Fibroblast of lung (primary cell): ENCODE measurements around the gene PRKCH. TPM values are rescaled to one million over a fixed set of nuclear protein-coding genes. Genes with fewer than 3 reads are reported as not detected.

ENCODE experiments used
- DNase-seq, 2 donors: peaks; one replicate each; pipeline versions ENCODE4 v3.0.0 to v3.0.0-alpha.2; 2010; ENCODE audit warnings: low read depth in 2 of 2
- H2AFZ ChIP-seq: 2 replicates; pipeline ENCODE4 v1.5.1; 2012; ENCODE audit warnings: low read length, control low read depth, inconsistent platforms
- H3K27ac ChIP-seq: 2 replicates; pipeline ENCODE4 v1.5.1; 2011; ENCODE audit warnings: low read length, control low read depth; ENCODE audit not compliant: insufficient read depth
- H3K27me3 ChIP-seq: 2 replicates; pipeline ENCODE4 v1.5.1; 2011; ENCODE audit warnings: mild to moderate bottlenecking, low read length; ENCODE audit not compliant: control insufficient read depth, insufficient read depth
- H3K36me3 ChIP-seq: 2 replicates; pipeline ENCODE4 v1.5.1; 2011; ENCODE audit warnings: low read length; ENCODE audit not compliant: control insufficient read depth, insufficient read depth
- H3K4me1 ChIP-seq: 2 replicates; pipeline ENCODE4 v1.5.1; 2011; ENCODE audit warnings: low read length; ENCODE audit not compliant: control insufficient read depth, insufficient read depth; ENCODE audit errors: extremely low read depth
- H3K4me2 ChIP-seq: 2 replicates; pipeline ENCODE4 v1.5.1; 2011; ENCODE audit warnings: low read length, control low read depth; ENCODE audit not compliant: insufficient read depth; ENCODE audit errors: extremely low read depth
- H3K4me3 ChIP-seq, 4 experiments: fragments of 200-600 bp in 1 of 4; sonication (generic) in 1 of 4; replicated peaks in 1 of 4; 2 replicates each; pipeline ENCODE4 v1.5.1; 2011 to 2016; ENCODE audit warnings: low read length in 4 of 4, low read depth in 3 of 4, mild to moderate bottlenecking in 3 of 4, control low read depth in 2 of 4, inconsistent platforms in 1 of 4, mixed read lengths in 1 of 4; ENCODE audit not compliant: insufficient read depth in 1 of 4; ENCODE audit errors: control extremely low read depth in 1 of 4
- H3K79me2 ChIP-seq: 2 replicates; pipeline ENCODE4 v1.5.1; 2012; ENCODE audit warnings: mild to moderate bottlenecking, low read length, inconsistent platforms; ENCODE audit not compliant: control insufficient read depth, insufficient read depth
- H3K9ac ChIP-seq: 2 replicates; pipeline ENCODE4 v1.5.1; 2011; ENCODE audit warnings: mild to moderate bottlenecking, low read length, control low read depth; ENCODE audit not compliant: insufficient read depth
- H3K9me3 ChIP-seq: 2 replicates; pipeline ENCODE4 v1.5.1; 2012; ENCODE audit warnings: low read depth, low read length; ENCODE audit not compliant: control insufficient read depth, insufficient read depth
- H4K20me1 ChIP-seq: 2 replicates; pipeline ENCODE4 v1.5.1; 2011; ENCODE audit warnings: low read length; ENCODE audit not compliant: control insufficient read depth, insufficient read depth; ENCODE audit errors: extremely low read depth
- EZH2 ChIP-seq: IDR thresholded peaks from 2 replicates; pipeline ENCODE4 v1.5.1; 2012; ENCODE audit warnings: low read length, control low read depth, mild to moderate bottlenecking; ENCODE audit errors: missing control alignments
- polyA plus RNA-seq, 2 donors: library from polyadenylated mRNA; depleted of rRNA in 1 of 2; stranded (reverse) in 1 of 2; unstranded in 1 of 2; fragments of >200 nt; gene quantifications; 2 replicates each; pipeline ENCODE4 v1.2.1, GENCODE V29; 2011 to 2012; ENCODE audit warnings: missing spikeins in 1 of 2
- total RNA-seq: library from RNA; depleted of rRNA; stranded (reverse); fragments of >200 nt; gene quantifications from 2 replicates; pipeline ENCODE4 v1.2.1, GENCODE V29; 2014
- TF ChIP-seq, protein P1 (sequence below), 2 donors: IDR thresholded peaks in 1 of 2; conservative IDR thresholded peaks in 1 of 2; 1 replicate in 1 of 2; 2 replicates in 1 of 2; pipeline ENCODE4 v1.5.1; 2011 to 2012; ENCODE audit warnings: low read length in 2 of 2, control low read depth in 1 of 2, inconsistent platforms in 1 of 2, low read depth in 1 of 2, mild to moderate bottlenecking in 1 of 2

PRKCH gene
- total and polyA plus RNA-seq, 2 donors (not counting 1 experiment from before 2014, with no cell fraction given): 2.9 to 5.4 TPM

DNA sequence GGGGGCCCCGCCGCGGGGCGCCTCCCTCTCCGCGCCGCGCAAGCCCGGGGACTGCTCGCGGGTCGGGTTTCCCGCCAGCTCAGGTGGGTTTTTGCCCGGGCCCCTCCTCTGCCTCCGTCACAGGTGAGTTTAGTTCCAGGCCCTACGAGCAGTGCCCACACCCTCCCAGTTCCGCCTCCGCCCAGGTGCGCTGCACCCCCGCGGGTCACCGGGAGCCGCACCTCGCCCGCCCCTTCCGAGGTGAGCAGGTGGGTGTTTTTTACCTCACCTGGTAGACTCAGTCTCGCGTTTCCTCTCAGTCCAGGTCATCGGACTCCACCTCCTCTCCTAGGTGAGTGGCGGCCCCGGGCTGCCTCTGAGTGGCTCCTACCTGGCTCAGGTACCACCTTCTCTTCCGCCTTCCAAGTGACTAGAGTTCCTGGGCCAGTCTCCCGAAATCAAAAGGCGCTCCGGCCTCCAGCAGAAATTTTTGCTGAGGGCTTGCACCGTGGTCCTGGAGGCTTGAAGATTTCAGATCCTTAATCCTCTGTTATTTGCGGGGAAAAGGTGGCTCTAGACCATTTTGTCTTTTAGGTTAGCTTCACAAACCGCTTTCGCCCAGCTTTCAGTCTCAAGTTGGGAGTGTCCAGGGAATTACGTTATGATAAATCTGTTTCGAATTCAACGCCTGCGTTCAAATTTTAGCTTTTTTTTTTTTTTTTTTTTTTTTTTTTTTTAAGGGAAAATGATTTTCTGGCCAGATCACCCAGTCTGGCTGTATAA, 40.0 kb upstream of the PRKCH start, which contains the start of gene TMEM30B:
Gene TMEM30B, minus strand, starts transcription at position 153 of the 762 bp plus-strand sequence. CDS start 191 bp downstream, outside the sequence.
- Histone ChIP-seq H3K4me2 (peak within 1 kb of the TSS; percentile 78), H4K20me1 (no peaks in the 10 kb centered on the region), H2AFZ (peak within 1 kb of the TSS; percentile 48), H3K9ac (no peak within 1 kb of the TSS), H3K36me3 (no peaks in the 10 kb centered on the region), H3K79me2 (no peaks in the 10 kb centered on the region), H3K27ac (no peak within 1 kb of the TSS), H3K4me3 (peak within 1 kb of the TSS; percentile 4 to 47 (median 26)), H3K27me3 (peaks cover 29% of the 10 kb centered on the region), H3K4me1 (no peaks in the 10 kb centered on the region), H3K9me3 (no peaks in the 10 kb centered on the region)
- no peak for DNase-seq
- TF ChIP-seq, protein P1, sequence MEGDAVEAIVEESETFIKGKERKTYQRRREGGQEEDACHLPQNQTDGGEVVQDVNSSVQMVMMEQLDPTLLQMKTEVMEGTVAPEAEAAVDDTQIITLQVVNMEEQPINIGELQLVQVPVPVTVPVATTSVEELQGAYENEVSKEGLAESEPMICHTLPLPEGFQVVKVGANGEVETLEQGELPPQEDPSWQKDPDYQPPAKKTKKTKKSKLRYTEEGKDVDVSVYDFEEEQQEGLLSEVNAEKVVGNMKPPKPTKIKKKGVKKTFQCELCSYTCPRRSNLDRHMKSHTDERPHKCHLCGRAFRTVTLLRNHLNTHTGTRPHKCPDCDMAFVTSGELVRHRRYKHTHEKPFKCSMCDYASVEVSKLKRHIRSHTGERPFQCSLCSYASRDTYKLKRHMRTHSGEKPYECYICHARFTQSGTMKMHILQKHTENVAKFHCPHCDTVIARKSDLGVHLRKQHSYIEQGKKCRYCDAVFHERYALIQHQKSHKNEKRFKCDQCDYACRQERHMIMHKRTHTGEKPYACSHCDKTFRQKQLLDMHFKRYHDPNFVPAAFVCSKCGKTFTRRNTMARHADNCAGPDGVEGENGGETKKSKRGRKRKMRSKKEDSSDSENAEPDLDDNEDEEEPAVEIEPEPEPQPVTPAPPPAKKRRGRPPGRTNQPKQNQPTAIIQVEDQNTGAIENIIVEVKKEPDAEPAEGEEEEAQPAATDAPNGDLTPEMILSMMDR (conservative IDR thresholded peaks at IDR 0.05 in 1 of 2, IDR thresholded peaks at IDR 0.05 in 1 of 2; ENCODE audit: low read depth in 1 of 2, low read length in 2 of 2): no peak
- TF ChIP-seq EZH2: no peak

DNA sequence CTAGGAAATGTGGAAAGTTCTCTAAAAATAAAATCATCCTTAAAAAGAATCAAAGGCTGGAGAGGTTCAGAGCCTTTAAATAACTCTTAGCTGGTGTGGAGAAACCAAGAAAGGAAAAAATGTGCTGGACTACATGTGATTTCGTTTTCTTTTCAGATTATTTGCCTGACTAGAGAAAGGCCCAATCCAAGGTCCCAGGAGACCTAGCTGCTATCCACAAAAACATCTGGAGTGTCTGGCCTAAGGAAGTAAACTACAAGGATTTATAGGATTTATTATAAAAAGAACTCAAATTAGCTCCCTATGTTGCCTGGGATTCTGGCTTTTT, 39.5 kb upstream of the PRKCH start:
- H3K9me3 ChIP-seq: no peaks in the 10 kb centered on the region
- H3K27me3 ChIP-seq: peaks cover 29% of the 10 kb centered on the region
- no peak for DNase-seq
- no peaks in the 10 kb centered on the region for H3K4me1 ChIP-seq
- no peaks in the 10 kb centered on the region for H3K79me2 ChIP-seq
- H3K27ac ChIP-seq: no peak overlapping the region
- H3K4me2 ChIP-seq: no peak overlapping the region
- H3K4me3 ChIP-seq: no peak overlapping the region
- no peaks in the 10 kb centered on the region for H4K20me1 ChIP-seq
- no peaks in the 10 kb centered on the region for H3K36me3 ChIP-seq
- no peak for TF ChIP-seq EZH2
- TF ChIP-seq, protein P1 (conservative IDR thresholded peaks at IDR 0.05 in 1 of 2, IDR thresholded peaks at IDR 0.05 in 1 of 2; ENCODE audit: low read depth in 1 of 2, low read length in 2 of 2): no peak
- H3K9ac ChIP-seq: no peak overlapping the region
- no peak overlapping the region for H2AFZ ChIP-seq

GRCh38 chr14:61282746-61283145, 38.6 kb upstream of the PRKCH start:
- no peak overlapping the region for H3K4me3 ChIP-seq
- H3K9ac ChIP-seq: no peak overlapping the region
- H3K9me3 ChIP-seq: no peaks in the 10 kb centered on the region
- TF ChIP-seq, protein P1 (conservative IDR thresholded peaks at IDR 0.05 in 1 of 2, IDR thresholded peaks at IDR 0.05 in 1 of 2; ENCODE audit: low read depth in 1 of 2, low read length in 2 of 2): no peak
- no peak for TF ChIP-seq EZH2
- H3K27me3 ChIP-seq: peaks cover 32% of the 10 kb centered on the region
- no peak overlapping the region for H3K27ac ChIP-seq
- no peaks in the 10 kb centered on the region for H4K20me1 ChIP-seq
- no peaks in the 10 kb centered on the region for H3K4me1 ChIP-seq
- no peak overlapping the region for H2AFZ ChIP-seq
- no peaks in the 10 kb centered on the region for H3K36me3 ChIP-seq
- H3K79me2 ChIP-seq: no peaks in the 10 kb centered on the region
- H3K4me2 ChIP-seq: no peak overlapping the region
- no peak for DNase-seq
